H9 (cell line): ENCODE results near the gene OR2T10. TPM values are rescaled to one million over a fixed set of nuclear protein-coding genes. Genes with fewer than 3 reads are reported as not detected.

Source experiments
- DNase-seq: peaks from one replicate; pipeline ENCODE4 v3.0.0-alpha.2; 2017
- H2AFZ ChIP-seq: one replicate; pipeline ENCODE4 v1.6.1; 2013; ENCODE audit warnings: mild to moderate bottlenecking, low read length, control low read depth, moderate library complexity
- H2AK5ac ChIP-seq: 2 replicates; pipeline ENCODE4 v1.6.1; 2013; ENCODE audit warnings: low read length, control low read depth, mixed read lengths; ENCODE audit not compliant: insufficient read length
- H2BK120ac ChIP-seq: one replicate; pipeline ENCODE4 v1.6.1; 2013; ENCODE audit warnings: low read depth, mild to moderate bottlenecking, low read length, control low read depth, inconsistent platforms; ENCODE audit not compliant: poor library complexity, severe bottlenecking
- H2BK12ac ChIP-seq: 2 replicates; pipeline ENCODE4 v1.6.1; 2013; ENCODE audit warnings: low read length, control low read depth, mixed read lengths, low read depth; ENCODE audit not compliant: insufficient read length
- H2BK15ac ChIP-seq: 2 replicates; pipeline ENCODE4 v1.6.1; 2013; ENCODE audit warnings: low read depth, low read length, control low read depth
- H2BK20ac ChIP-seq: one replicate; pipeline ENCODE4 v1.6.1; 2013; ENCODE audit warnings: low read depth, mild to moderate bottlenecking, low read length, control low read depth, inconsistent platforms; ENCODE audit not compliant: poor library complexity, severe bottlenecking
- H2BK5ac ChIP-seq: 2 replicates; pipeline ENCODE4 v1.6.1; 2013; ENCODE audit warnings: low read length, control low read depth, mixed read lengths; ENCODE audit not compliant: insufficient read length
- H3K14ac ChIP-seq: 2 replicates; pipeline ENCODE4 v1.6.1; 2013; ENCODE audit warnings: low read length, control low read depth; ENCODE audit not compliant: insufficient read depth
- H3K18ac ChIP-seq: 2 replicates; pipeline ENCODE4 v1.6.1; 2013; ENCODE audit warnings: low read depth, mild to moderate bottlenecking, mixed read lengths, low read length, control low read depth; ENCODE audit not compliant: insufficient read length
- H3K23ac ChIP-seq: 2 replicates; pipeline ENCODE4 v1.6.1; 2013; ENCODE audit warnings: low read length, control low read depth, mixed read lengths, low read depth; ENCODE audit not compliant: insufficient read length
- H3K23me2 ChIP-seq: 2 replicates; pipeline ENCODE4 v1.6.1; 2013; ENCODE audit warnings: low read depth, mild to moderate bottlenecking, mixed read lengths, low read length, control low read depth; ENCODE audit not compliant: insufficient read length, poor library complexity, severe bottlenecking
- H3K27ac ChIP-seq: 2 replicates; pipeline ENCODE4 v1.5.1; 2013; ENCODE audit warnings: low read length, control low read depth, mixed read lengths, low read depth; ENCODE audit not compliant: insufficient read length
- H3K27me3 ChIP-seq: 2 replicates; pipeline ENCODE4 v1.6.1; 2013; ENCODE audit warnings: low read length, control low read depth, inconsistent platforms; ENCODE audit not compliant: insufficient read depth
- H3K4ac ChIP-seq: 2 replicates; pipeline ENCODE4 v1.6.1; 2013; ENCODE audit warnings: low read depth, mild to moderate bottlenecking, control low read depth, inconsistent platforms, low read length, moderate library complexity
- H3K4me1 ChIP-seq: 2 replicates; pipeline ENCODE4 v1.6.1; 2013; ENCODE audit warnings: low read length, control low read depth, inconsistent platforms; ENCODE audit not compliant: insufficient read depth
- H3K4me2 ChIP-seq: 2 replicates; pipeline ENCODE4 v1.6.1; 2013; ENCODE audit warnings: low read length, control low read depth, mixed read lengths; ENCODE audit not compliant: insufficient read length, insufficient read depth
- H3K56ac ChIP-seq: 2 replicates; pipeline ENCODE4 v1.6.1; 2013; ENCODE audit warnings: low read depth, mild to moderate bottlenecking, mixed read lengths, low read length, control low read depth; ENCODE audit not compliant: insufficient read length
- H3K79me1 ChIP-seq: 2 replicates; pipeline ENCODE4 v1.6.1; 2013; ENCODE audit warnings: low read depth, mild to moderate bottlenecking, moderate library complexity, low read length, control low read depth, inconsistent platforms; ENCODE audit not compliant: insufficient read depth, poor library complexity, severe bottlenecking
- H3K79me2 ChIP-seq: 2 replicates; pipeline ENCODE4 v1.6.1; 2013; ENCODE audit warnings: low read length, control low read depth, inconsistent platforms; ENCODE audit not compliant: insufficient read depth
- H3K9ac ChIP-seq: 2 replicates; pipeline ENCODE4 v1.6.1; 2013; ENCODE audit warnings: low read length, control low read depth, mixed read lengths; ENCODE audit not compliant: insufficient read length; ENCODE audit errors: extremely low read depth
- H3K9me3 ChIP-seq: one replicate; pipeline ENCODE4 v1.6.1; 2013; ENCODE audit warnings: low read depth, low read length, inconsistent platforms; ENCODE audit not compliant: control insufficient read depth
- H3T11ph ChIP-seq: one replicate; pipeline ENCODE4 v1.6.1; 2013; ENCODE audit warnings: mild to moderate bottlenecking, low read length, control low read depth, inconsistent platforms
- H4K20me1 ChIP-seq: one replicate; pipeline ENCODE4 v1.6.1; 2013; ENCODE audit not compliant: control insufficient read depth, insufficient read length, insufficient read depth
- H4K5ac ChIP-seq: 2 replicates; pipeline ENCODE4 v1.6.1; 2013; ENCODE audit warnings: low read depth, mild to moderate bottlenecking, mixed read lengths, low read length, control low read depth; ENCODE audit not compliant: insufficient read length
- H4K8ac ChIP-seq: replicated peaks from 2 replicates; pipeline ENCODE4 v1.6.1; 2013; ENCODE audit warnings: low read length, control low read depth, mixed read lengths, low read depth; ENCODE audit not compliant: insufficient read length
- H4K91ac ChIP-seq: 2 replicates; pipeline ENCODE4 v1.6.1; 2013; ENCODE audit warnings: low read depth, mild to moderate bottlenecking, moderate library complexity, mixed read lengths, low read length, control low read depth; ENCODE audit not compliant: insufficient read length
- H3K27ac Mint-ChIP-seq, 3 experiments: 2 replicates in 2 of 3; 3 replicates in 1 of 3; pipeline ENCODE4 v1.8.0; 2020 to 2021; ENCODE audit warnings: mixed read lengths in 3 of 3, mild to moderate bottlenecking in 1 of 3, moderate library complexity in 1 of 3
- H3K27me3 Mint-ChIP-seq: 2 replicates; pipeline ENCODE4 v1.8.0; 2021; ENCODE audit warnings: low read depth, mild to moderate bottlenecking, moderate library complexity, mixed read lengths
- H3K36me3 Mint-ChIP-seq, 3 experiments: 2 replicates in 2 of 3; 3 replicates in 1 of 3; pipeline ENCODE4 v1.8.0; 2020 to 2021; ENCODE audit warnings: low read depth in 3 of 3, mixed read lengths in 3 of 3; ENCODE audit not compliant: insufficient read depth in 1 of 3
- H3K4me1 Mint-ChIP-seq, 2 experiments: 2 replicates each; pipeline ENCODE4 v1.8.0; 2020; ENCODE audit warnings: mixed read lengths in 2 of 2
- H3K4me3 Mint-ChIP-seq, 2 experiments: 2 replicates in 1 of 2; 3 replicates in 1 of 2; pipeline ENCODE4 v1.8.0; 2020 to 2021; ENCODE audit warnings: mild to moderate bottlenecking in 2 of 2, mixed read lengths in 2 of 2, moderate library complexity in 1 of 2
- H3K9me3 Mint-ChIP-seq, 2 experiments: 2 replicates in 1 of 2; 3 replicates in 1 of 2; pipeline ENCODE4 v1.8.0; 2020; ENCODE audit warnings: mild to moderate bottlenecking in 2 of 2, mixed read lengths in 2 of 2, moderate library complexity in 1 of 2
- CTCF ChIP-seq: fragments of 200-600 bp; sonication (generic); conservative IDR thresholded peaks from 3 replicates; pipeline ENCODE4 v1.8.0; 2021; ENCODE audit warnings: antibody characterized with exemption, mild to moderate bottlenecking
- WGBS: extraction: QIAGEN DNeasy Blood & Tissue Kit; methylation state at CpG from one replicate; pipeline ENCODE4 v1.1.7; 2013; ENCODE audit warnings: missing lambda C conversion rate, low lambda C conversion rate, mixed read lengths; ENCODE audit not compliant: insufficient read length; ENCODE audit errors: extremely low coverage; 5-methylcytosine and 5-hydroxymethylcytosine counted together
- total RNA-seq: library from RNA; stranded (reverse); gene quantifications from 2 replicates; pipeline ENCODE4 v1.2.1, GENCODE V29; 2021

The OR2T10 gene
- total RNA-seq, 1 experiment from 2014 or later = not detected

DNA sequence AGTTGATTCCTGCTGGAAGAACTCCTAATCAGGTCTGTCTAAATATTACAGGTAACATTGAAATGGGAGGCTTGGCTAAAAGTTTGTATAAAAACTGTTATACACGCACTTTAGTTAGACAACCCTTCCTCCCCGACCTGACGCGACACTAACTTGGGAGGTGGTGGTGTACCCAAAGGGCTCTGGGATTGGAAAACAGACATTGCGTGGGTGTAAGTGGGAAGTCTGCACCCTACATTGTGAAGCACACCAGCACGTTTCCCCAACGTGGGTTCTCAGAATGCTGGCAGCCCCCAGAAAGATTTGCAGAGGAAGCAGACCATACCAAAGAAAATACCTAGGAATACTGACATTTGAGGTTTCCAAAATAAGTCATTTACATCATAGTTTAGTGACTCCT, 20.6 kb upstream of the OR2T10 start:
- no peaks in the 10 kb centered on the region for H3K4me1 Mint-ChIP-seq
- no peak overlapping the region for H3K56ac ChIP-seq
- H2BK12ac ChIP-seq = no peak overlapping the region
- no peak overlapping the region for H2BK15ac ChIP-seq
- no peak overlapping the region for H4K8ac ChIP-seq
- H3K9me3 ChIP-seq = peaks cover 76% of the 10 kb centered on the region
- H3K9me3 Mint-ChIP-seq = peaks cover 87 to 88% of the 10 kb centered on the region in 2 experiments
- no peak overlapping the region for H2AK5ac ChIP-seq
- DNase-seq = no peak
- H3K23me2 ChIP-seq = no peaks in the 10 kb centered on the region
- no peak overlapping the region for H3K18ac ChIP-seq
- peaks cover 5 to 24% (median 6%) of the 10 kb centered on the region in 3 experiments; a peak in 4 of 7 replicates for H3K36me3 Mint-ChIP-seq
- H4K20me1 ChIP-seq = no peaks in the 10 kb centered on the region
- no peaks in the 10 kb centered on the region for H3K79me2 ChIP-seq
- no peak overlapping the region for H2BK20ac ChIP-seq
- H3K4me1 ChIP-seq = no peaks in the 10 kb centered on the region
- no peak overlapping the region for H3K4me3 Mint-ChIP-seq
- H3K27me3 ChIP-seq = no peaks in the 10 kb centered on the region
- no peak overlapping the region for H2BK120ac ChIP-seq
- no peak overlapping the region for H3K27ac ChIP-seq
- H3K79me1 ChIP-seq = no peaks in the 10 kb centered on the region
- H3K27ac Mint-ChIP-seq = no peak overlapping the region
- no peak for TF ChIP-seq CTCF
- WGBS = no CpG with 5 or more reads among the region's 7 CpGs
- no peak overlapping the region for H3T11ph ChIP-seq
- no peak overlapping the region for H4K91ac ChIP-seq
- H3K4me2 ChIP-seq = no peak overlapping the region
- H3K23ac ChIP-seq = no peak overlapping the region
- no peaks in the 10 kb centered on the region; the same call in 1 of the 2 replicates for H3K27me3 Mint-ChIP-seq
- no peak overlapping the region for H3K14ac ChIP-seq
- no peak overlapping the region for H4K5ac ChIP-seq
- no peak overlapping the region for H3K4ac ChIP-seq
- H3K9ac ChIP-seq = no peak overlapping the region
- no peak overlapping the region for H2BK5ac ChIP-seq
- no peak overlapping the region for H2AFZ ChIP-seq
